ENCODE results near the gene VSIG1. TPM values are rescaled to one million over a fixed set of nuclear protein-coding genes. Genes with fewer than 3 reads are reported as not detected.

VSIG1 gene
- total and polyA plus RNA-seq, 12 donors: 0.03 to 0.46 (median 0.12) TPM; not detected in 8

DNA sequence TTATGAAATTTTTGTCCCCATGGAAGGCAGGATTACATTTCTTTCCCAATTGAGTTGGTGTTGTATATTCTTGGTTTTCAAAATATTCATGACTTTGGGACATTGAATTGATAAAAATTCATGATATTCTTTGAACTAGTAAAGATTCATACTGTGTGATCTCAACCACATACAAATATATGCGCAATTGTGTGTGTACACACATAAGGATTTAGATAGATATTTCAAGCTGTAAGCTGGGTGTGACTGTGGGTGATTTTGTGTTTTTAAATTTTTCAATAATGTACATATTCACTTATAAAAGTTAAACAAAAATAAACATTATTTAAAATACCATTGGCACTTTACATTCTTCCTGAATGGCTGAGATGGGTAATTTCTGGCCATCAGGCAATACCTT lies 19.5 kb upstream of the VSIG1 start:
- DNase-seq (no peak), ATAC-seq (no peak)
- TF ChIP-seq, protein P1, sequence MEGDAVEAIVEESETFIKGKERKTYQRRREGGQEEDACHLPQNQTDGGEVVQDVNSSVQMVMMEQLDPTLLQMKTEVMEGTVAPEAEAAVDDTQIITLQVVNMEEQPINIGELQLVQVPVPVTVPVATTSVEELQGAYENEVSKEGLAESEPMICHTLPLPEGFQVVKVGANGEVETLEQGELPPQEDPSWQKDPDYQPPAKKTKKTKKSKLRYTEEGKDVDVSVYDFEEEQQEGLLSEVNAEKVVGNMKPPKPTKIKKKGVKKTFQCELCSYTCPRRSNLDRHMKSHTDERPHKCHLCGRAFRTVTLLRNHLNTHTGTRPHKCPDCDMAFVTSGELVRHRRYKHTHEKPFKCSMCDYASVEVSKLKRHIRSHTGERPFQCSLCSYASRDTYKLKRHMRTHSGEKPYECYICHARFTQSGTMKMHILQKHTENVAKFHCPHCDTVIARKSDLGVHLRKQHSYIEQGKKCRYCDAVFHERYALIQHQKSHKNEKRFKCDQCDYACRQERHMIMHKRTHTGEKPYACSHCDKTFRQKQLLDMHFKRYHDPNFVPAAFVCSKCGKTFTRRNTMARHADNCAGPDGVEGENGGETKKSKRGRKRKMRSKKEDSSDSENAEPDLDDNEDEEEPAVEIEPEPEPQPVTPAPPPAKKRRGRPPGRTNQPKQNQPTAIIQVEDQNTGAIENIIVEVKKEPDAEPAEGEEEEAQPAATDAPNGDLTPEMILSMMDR (IDR thresholded peaks at IDR 0.05): no peak
- Histone ChIP-seq H3K36me3 (no peaks in the 10 kb centered on the region), H3K27ac (no peak overlapping the region), H3K4me1 (no peaks in the 10 kb centered on the region), H3K4me3 (no peak overlapping the region), H3K9me3 (no peaks in the 10 kb centered on the region), H3K27me3 (peaks cover 0 to 71% (median 0%) of the 10 kb centered on the region in 7 donors)
- 100% methylated on average over 1 of the region's 1 CpG for WGBS, 2 donors
- intact Hi-C loops (cut with DNase I): loop anchor here in 5 of 10 donors (5.0 to 10.0 kb wide), 3 partner anchors 37 to 109 kb away; no protein-coding TSS in a partner anchor

DNA sequence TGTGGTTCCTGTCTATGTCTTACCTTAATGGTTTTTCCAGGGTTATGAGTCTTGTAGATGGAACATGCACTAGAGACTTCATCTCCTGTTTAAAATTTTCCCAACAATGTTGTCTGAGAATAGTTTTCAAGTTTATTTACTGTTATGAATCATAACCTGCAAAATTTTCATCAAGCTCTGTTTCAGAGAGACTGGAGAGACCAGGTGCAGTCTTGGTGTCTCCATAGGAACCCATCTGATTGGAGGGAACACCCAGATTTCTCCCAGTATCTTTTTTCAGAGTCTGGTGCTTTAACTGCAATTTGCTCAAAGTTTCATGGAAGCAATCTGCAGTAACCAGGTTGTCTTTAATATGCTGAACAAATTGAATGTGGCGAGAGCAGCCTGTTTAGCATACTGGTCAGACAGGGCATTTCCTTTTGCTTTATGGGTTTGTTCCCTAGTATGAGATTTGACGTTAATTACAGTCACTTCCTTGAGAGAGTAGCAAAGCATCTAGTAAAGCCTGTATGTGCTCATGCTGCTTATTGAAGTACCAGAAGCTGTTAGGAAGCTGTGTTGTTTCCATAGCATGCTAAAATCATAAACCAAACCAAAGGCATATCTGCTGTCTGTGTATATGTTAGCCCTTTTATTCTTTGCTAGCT lies 18.8 kb upstream of the VSIG1 start:
- Histone ChIP-seq H3K27ac (no peak overlapping the region), H3K27me3 (peaks cover 0 to 71% (median 0%) of the 10 kb centered on the region in 7 donors), H3K36me3 (no peaks in the 10 kb centered on the region), H3K9me3 (no peaks in the 10 kb centered on the region), H3K4me1 (no peaks in the 10 kb centered on the region), H3K4me3 (no peak overlapping the region)
- intact Hi-C loops (cut with DNase I): loop anchor here in 5 of 10 donors (5.0 to 10.0 kb wide), 3 partner anchors 36 to 109 kb away; no protein-coding TSS in a partner anchor
- no peak for ATAC-seq
- WGBS, 2 donors: 67 to 84% methylated on average over 2 of the region's 2 CpGs
- DNase-seq: no peak
- TF ChIP-seq, protein P1 (IDR thresholded peaks at IDR 0.05): no peak

DNA sequence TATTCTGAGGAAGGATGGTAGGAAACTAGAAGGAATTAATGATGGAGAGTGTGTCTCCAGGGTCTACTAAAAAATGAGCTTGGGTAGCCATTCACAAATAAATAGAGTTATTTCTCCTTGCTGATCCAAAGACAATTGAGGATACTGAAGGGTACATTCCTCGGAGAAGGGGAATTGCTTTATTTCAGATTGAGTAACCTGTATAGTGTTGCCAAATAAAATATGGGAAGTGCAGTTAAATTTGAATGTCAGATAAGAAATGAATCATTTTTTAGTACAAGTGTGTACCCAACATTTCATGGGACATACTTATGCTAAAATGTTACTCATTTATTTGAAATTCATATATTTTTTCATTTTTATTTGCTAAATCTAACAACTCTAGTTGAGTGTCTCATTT lies 16.0 kb upstream of the VSIG1 start:
- no peaks in the 10 kb centered on the region for H3K4me1 ChIP-seq
- WGBS, 2 donors: 67 to 81% methylated on average over 1 of the region's 1 CpG
- no peaks in the 10 kb centered on the region for H3K36me3 ChIP-seq
- no peak overlapping the region for H3K27ac ChIP-seq
- DNase-seq: no peak
- TF ChIP-seq, protein P1 (IDR thresholded peaks at IDR 0.05): no peak
- no peak for ATAC-seq
- H3K9me3 ChIP-seq: no peaks in the 10 kb centered on the region
- no peak overlapping the region for H3K4me3 ChIP-seq
- intact Hi-C loops (cut with DNase I): loop anchor here in 5 of 10 donors (5.0 to 10.0 kb wide), 3 partner anchors 33 to 106 kb away; no protein-coding TSS in a partner anchor
- H3K27me3 ChIP-seq: peaks cover 0 to 76% (median 0%) of the 10 kb centered on the region in 7 donors

DNA sequence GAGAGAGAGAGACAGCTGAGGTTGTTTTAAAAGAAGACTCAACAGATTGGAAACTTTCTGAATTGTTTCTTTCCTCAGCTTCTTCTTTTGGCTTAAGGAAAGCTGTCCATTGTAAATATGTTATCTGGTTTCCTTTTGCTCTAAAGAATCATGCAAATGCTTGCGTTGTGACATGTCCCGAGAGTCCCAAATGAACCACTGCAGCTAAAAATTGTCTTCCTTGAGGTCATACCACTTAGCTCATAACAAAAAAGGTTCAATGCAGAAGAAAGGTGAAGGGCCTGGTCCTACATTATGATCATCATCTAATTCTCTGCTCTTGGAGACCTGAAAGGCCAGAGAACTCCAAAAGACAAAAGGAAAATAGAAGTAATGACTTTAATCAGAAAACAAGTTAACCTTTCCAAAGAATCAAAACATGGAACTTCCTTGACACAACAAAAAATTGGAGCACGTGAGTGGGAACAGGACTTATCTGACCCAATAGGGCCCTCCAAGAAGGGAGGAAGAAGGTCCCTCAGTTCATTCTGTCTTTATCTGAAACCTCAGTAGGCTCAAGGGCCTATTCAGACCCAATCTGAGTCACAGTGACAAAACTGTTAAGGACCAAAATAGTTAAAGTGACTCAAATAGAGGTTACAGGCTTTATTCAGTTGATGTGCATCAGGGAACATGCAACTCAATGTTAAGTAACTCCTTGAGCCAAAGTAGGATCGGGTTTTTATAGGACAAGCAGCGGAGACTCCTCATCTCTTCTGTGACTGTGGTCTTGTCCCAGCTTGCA lies 14.7 kb upstream of the VSIG1 start:
- Histone ChIP-seq H3K27me3 (peaks cover 0 to 77% (median 0%) of the 10 kb centered on the region in 7 donors), H3K36me3 (no peaks in the 10 kb centered on the region), H3K27ac (no peak overlapping the region), H3K9me3 (no peaks in the 10 kb centered on the region), H3K4me1 (no peaks in the 10 kb centered on the region), H3K4me3 (no peak overlapping the region)
- intact Hi-C loops (cut with DNase I): loop anchor here in 5 of 10 donors (5.0 to 10.0 kb wide), 3 partner anchors 32 to 105 kb away; no protein-coding TSS in a partner anchor
- 66 to 75% methylated on average over 5 of the region's 5 CpGs for WGBS, 2 donors
- no peak for ATAC-seq
- DNase-seq: no peak
- TF ChIP-seq, protein P1 (IDR thresholded peaks at IDR 0.05): no peak

Measured in heart right ventricle (tissue), 16 donors.